H9 (cell line): ENCODE measurements around the gene SCIN. TPM values are rescaled to one million over a fixed set of nuclear protein-coding genes. Genes with fewer than 3 reads are reported as not detected.

Source experiments
- DNase-seq: peaks from one replicate; pipeline ENCODE4 v3.0.0-alpha.2; 2017
- H2AFZ ChIP-seq: one replicate; pipeline ENCODE4 v1.6.1; 2013; ENCODE audit warnings: mild to moderate bottlenecking, low read length, control low read depth, moderate library complexity
- H2AK5ac ChIP-seq: 2 replicates; pipeline ENCODE4 v1.6.1; 2013; ENCODE audit warnings: low read length, control low read depth, mixed read lengths; ENCODE audit not compliant: insufficient read length
- H2BK120ac ChIP-seq: one replicate; pipeline ENCODE4 v1.6.1; 2013; ENCODE audit warnings: low read depth, mild to moderate bottlenecking, low read length, control low read depth, inconsistent platforms; ENCODE audit not compliant: poor library complexity, severe bottlenecking
- H2BK12ac ChIP-seq: 2 replicates; pipeline ENCODE4 v1.6.1; 2013; ENCODE audit warnings: low read length, control low read depth, mixed read lengths, low read depth; ENCODE audit not compliant: insufficient read length
- H2BK15ac ChIP-seq: 2 replicates; pipeline ENCODE4 v1.6.1; 2013; ENCODE audit warnings: low read depth, low read length, control low read depth
- H2BK20ac ChIP-seq: one replicate; pipeline ENCODE4 v1.6.1; 2013; ENCODE audit warnings: low read depth, mild to moderate bottlenecking, low read length, control low read depth, inconsistent platforms; ENCODE audit not compliant: poor library complexity, severe bottlenecking
- H2BK5ac ChIP-seq: 2 replicates; pipeline ENCODE4 v1.6.1; 2013; ENCODE audit warnings: low read length, control low read depth, mixed read lengths; ENCODE audit not compliant: insufficient read length
- H3K14ac ChIP-seq: 2 replicates; pipeline ENCODE4 v1.6.1; 2013; ENCODE audit warnings: low read length, control low read depth; ENCODE audit not compliant: insufficient read depth
- H3K18ac ChIP-seq: 2 replicates; pipeline ENCODE4 v1.6.1; 2013; ENCODE audit warnings: low read depth, mild to moderate bottlenecking, mixed read lengths, low read length, control low read depth; ENCODE audit not compliant: insufficient read length
- H3K23ac ChIP-seq: 2 replicates; pipeline ENCODE4 v1.6.1; 2013; ENCODE audit warnings: low read length, control low read depth, mixed read lengths, low read depth; ENCODE audit not compliant: insufficient read length
- H3K23me2 ChIP-seq: 2 replicates; pipeline ENCODE4 v1.6.1; 2013; ENCODE audit warnings: low read depth, mild to moderate bottlenecking, mixed read lengths, low read length, control low read depth; ENCODE audit not compliant: insufficient read length, poor library complexity, severe bottlenecking
- H3K27ac ChIP-seq: 2 replicates; pipeline ENCODE4 v1.5.1; 2013; ENCODE audit warnings: low read length, control low read depth, mixed read lengths, low read depth; ENCODE audit not compliant: insufficient read length
- H3K27me3 ChIP-seq: 2 replicates; pipeline ENCODE4 v1.6.1; 2013; ENCODE audit warnings: low read length, control low read depth, inconsistent platforms; ENCODE audit not compliant: insufficient read depth
- H3K4ac ChIP-seq: 2 replicates; pipeline ENCODE4 v1.6.1; 2013; ENCODE audit warnings: low read depth, mild to moderate bottlenecking, control low read depth, inconsistent platforms, low read length, moderate library complexity
- H3K4me1 ChIP-seq: 2 replicates; pipeline ENCODE4 v1.6.1; 2013; ENCODE audit warnings: low read length, control low read depth, inconsistent platforms; ENCODE audit not compliant: insufficient read depth
- H3K4me2 ChIP-seq: 2 replicates; pipeline ENCODE4 v1.6.1; 2013; ENCODE audit warnings: low read length, control low read depth, mixed read lengths; ENCODE audit not compliant: insufficient read length, insufficient read depth
- H3K56ac ChIP-seq: 2 replicates; pipeline ENCODE4 v1.6.1; 2013; ENCODE audit warnings: low read depth, mild to moderate bottlenecking, mixed read lengths, low read length, control low read depth; ENCODE audit not compliant: insufficient read length
- H3K79me1 ChIP-seq: 2 replicates; pipeline ENCODE4 v1.6.1; 2013; ENCODE audit warnings: low read depth, mild to moderate bottlenecking, moderate library complexity, low read length, control low read depth, inconsistent platforms; ENCODE audit not compliant: insufficient read depth, poor library complexity, severe bottlenecking
- H3K79me2 ChIP-seq: 2 replicates; pipeline ENCODE4 v1.6.1; 2013; ENCODE audit warnings: low read length, control low read depth, inconsistent platforms; ENCODE audit not compliant: insufficient read depth
- H3K9ac ChIP-seq: 2 replicates; pipeline ENCODE4 v1.6.1; 2013; ENCODE audit warnings: low read length, control low read depth, mixed read lengths; ENCODE audit not compliant: insufficient read length; ENCODE audit errors: extremely low read depth
- H3K9me3 ChIP-seq: one replicate; pipeline ENCODE4 v1.6.1; 2013; ENCODE audit warnings: low read depth, low read length, inconsistent platforms; ENCODE audit not compliant: control insufficient read depth
- H3T11ph ChIP-seq: one replicate; pipeline ENCODE4 v1.6.1; 2013; ENCODE audit warnings: mild to moderate bottlenecking, low read length, control low read depth, inconsistent platforms
- H4K20me1 ChIP-seq: one replicate; pipeline ENCODE4 v1.6.1; 2013; ENCODE audit not compliant: control insufficient read depth, insufficient read length, insufficient read depth
- H4K5ac ChIP-seq: 2 replicates; pipeline ENCODE4 v1.6.1; 2013; ENCODE audit warnings: low read depth, mild to moderate bottlenecking, mixed read lengths, low read length, control low read depth; ENCODE audit not compliant: insufficient read length
- H4K8ac ChIP-seq: replicated peaks from 2 replicates; pipeline ENCODE4 v1.6.1; 2013; ENCODE audit warnings: low read length, control low read depth, mixed read lengths, low read depth; ENCODE audit not compliant: insufficient read length
- H4K91ac ChIP-seq: 2 replicates; pipeline ENCODE4 v1.6.1; 2013; ENCODE audit warnings: low read depth, mild to moderate bottlenecking, moderate library complexity, mixed read lengths, low read length, control low read depth; ENCODE audit not compliant: insufficient read length
- H3K27ac Mint-ChIP-seq, 3 experiments: 2 replicates in 2 of 3; 3 replicates in 1 of 3; pipeline ENCODE4 v1.8.0; 2020 to 2021; ENCODE audit warnings: mixed read lengths in 3 of 3, mild to moderate bottlenecking in 1 of 3, moderate library complexity in 1 of 3
- H3K27me3 Mint-ChIP-seq: 2 replicates; pipeline ENCODE4 v1.8.0; 2021; ENCODE audit warnings: low read depth, mild to moderate bottlenecking, moderate library complexity, mixed read lengths
- H3K36me3 Mint-ChIP-seq, 3 experiments: 2 replicates in 2 of 3; 3 replicates in 1 of 3; pipeline ENCODE4 v1.8.0; 2020 to 2021; ENCODE audit warnings: low read depth in 3 of 3, mixed read lengths in 3 of 3; ENCODE audit not compliant: insufficient read depth in 1 of 3
- H3K4me1 Mint-ChIP-seq, 2 experiments: 2 replicates each; pipeline ENCODE4 v1.8.0; 2020; ENCODE audit warnings: mixed read lengths in 2 of 2
- H3K4me3 Mint-ChIP-seq, 2 experiments: 2 replicates in 1 of 2; 3 replicates in 1 of 2; pipeline ENCODE4 v1.8.0; 2020 to 2021; ENCODE audit warnings: mild to moderate bottlenecking in 2 of 2, mixed read lengths in 2 of 2, moderate library complexity in 1 of 2
- H3K9me3 Mint-ChIP-seq, 2 experiments: 2 replicates in 1 of 2; 3 replicates in 1 of 2; pipeline ENCODE4 v1.8.0; 2020; ENCODE audit warnings: mild to moderate bottlenecking in 2 of 2, mixed read lengths in 2 of 2, moderate library complexity in 1 of 2
- WGBS: extraction: QIAGEN DNeasy Blood & Tissue Kit; methylation state at CpG from one replicate; pipeline ENCODE4 v1.1.7; 2013; ENCODE audit warnings: missing lambda C conversion rate, low lambda C conversion rate, mixed read lengths; ENCODE audit not compliant: insufficient read length; ENCODE audit errors: extremely low coverage; 5-methylcytosine and 5-hydroxymethylcytosine counted together
- total RNA-seq: library from RNA; stranded (reverse); gene quantifications from 2 replicates; pipeline ENCODE4 v1.2.1, GENCODE V29; 2021
- TF ChIP-seq, protein P1 (sequence below): fragments of 200-600 bp; sonication (generic); conservative IDR thresholded peaks from 3 replicates; pipeline ENCODE4 v1.8.0; 2021; ENCODE audit warnings: antibody characterized with exemption, mild to moderate bottlenecking

SCIN gene
- total RNA-seq, 1 experiment from 2014 or later = 0.44 TPM

GRCh38 chr7:12609561-12609960 lies 39.0 kb downstream of the SCIN start:
- no peak overlapping the region for H2BK12ac ChIP-seq
- no peak overlapping the region for H2BK5ac ChIP-seq
- Mint-ChIP-seq H3K27ac (no peak overlapping the region), H3K4me1 (no peaks in the 10 kb centered on the region), H3K9me3 (no peaks in the 10 kb centered on the region), H3K27me3 (no peaks in the 10 kb centered on the region), H3K4me3 (no peak overlapping the region), H3K36me3 (no peaks in the 10 kb centered on the region)
- H4K5ac ChIP-seq = no peak overlapping the region
- H4K91ac ChIP-seq = no peak overlapping the region
- no peak overlapping the region for H4K8ac ChIP-seq
- H3K79me2 ChIP-seq = no peaks in the 10 kb centered on the region
- H2AK5ac ChIP-seq = no peak overlapping the region
- no peak overlapping the region for H3K56ac ChIP-seq
- no peak overlapping the region for H2AFZ ChIP-seq
- H2BK120ac ChIP-seq = no peak overlapping the region
- H3K4me1 ChIP-seq = no peaks in the 10 kb centered on the region
- no peak overlapping the region for H3T11ph ChIP-seq
- H4K20me1 ChIP-seq = no peaks in the 10 kb centered on the region
- H3K23me2 ChIP-seq = no peaks in the 10 kb centered on the region
- no peak overlapping the region for H2BK15ac ChIP-seq
- no peak overlapping the region for H2BK20ac ChIP-seq
- no peaks in the 10 kb centered on the region for H3K79me1 ChIP-seq
- WGBS = no CpG with 5 or more reads among the region's 1 CpG
- TF ChIP-seq, protein P1, sequence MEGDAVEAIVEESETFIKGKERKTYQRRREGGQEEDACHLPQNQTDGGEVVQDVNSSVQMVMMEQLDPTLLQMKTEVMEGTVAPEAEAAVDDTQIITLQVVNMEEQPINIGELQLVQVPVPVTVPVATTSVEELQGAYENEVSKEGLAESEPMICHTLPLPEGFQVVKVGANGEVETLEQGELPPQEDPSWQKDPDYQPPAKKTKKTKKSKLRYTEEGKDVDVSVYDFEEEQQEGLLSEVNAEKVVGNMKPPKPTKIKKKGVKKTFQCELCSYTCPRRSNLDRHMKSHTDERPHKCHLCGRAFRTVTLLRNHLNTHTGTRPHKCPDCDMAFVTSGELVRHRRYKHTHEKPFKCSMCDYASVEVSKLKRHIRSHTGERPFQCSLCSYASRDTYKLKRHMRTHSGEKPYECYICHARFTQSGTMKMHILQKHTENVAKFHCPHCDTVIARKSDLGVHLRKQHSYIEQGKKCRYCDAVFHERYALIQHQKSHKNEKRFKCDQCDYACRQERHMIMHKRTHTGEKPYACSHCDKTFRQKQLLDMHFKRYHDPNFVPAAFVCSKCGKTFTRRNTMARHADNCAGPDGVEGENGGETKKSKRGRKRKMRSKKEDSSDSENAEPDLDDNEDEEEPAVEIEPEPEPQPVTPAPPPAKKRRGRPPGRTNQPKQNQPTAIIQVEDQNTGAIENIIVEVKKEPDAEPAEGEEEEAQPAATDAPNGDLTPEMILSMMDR = no peak
- H3K14ac ChIP-seq = no peak overlapping the region
- no peak overlapping the region for H3K27ac ChIP-seq
- no peaks in the 10 kb centered on the region for H3K27me3 ChIP-seq
- no peak overlapping the region for H3K23ac ChIP-seq
- DNase-seq = no peak
- H3K9ac ChIP-seq = no peak overlapping the region
- no peaks in the 10 kb centered on the region for H3K9me3 ChIP-seq
- H3K4me2 ChIP-seq = no peak overlapping the region
- H3K4ac ChIP-seq = no peak overlapping the region
- no peak overlapping the region for H3K18ac ChIP-seq
